Breast epithelium (tissue), 3 donors: ENCODE results near the gene RALGPS2.

Experiments used
- POLR2A ChIP-seq: fragments of 450-650 bp; IDR thresholded peaks from one replicate; pipeline ENCODE4 v1.6.1; 2016; ENCODE audit warnings: antibody characterized with exemption, mild to moderate bottlenecking, moderate library complexity
- TF ChIP-seq, protein P1 (sequence below), 3 donors: fragments of 450-650 bp; IDR thresholded peaks; one replicate each; pipeline ENCODE4 v1.5.1; 2016 to 2017; ENCODE audit warnings: antibody characterized with exemption in 3 of 3, mild to moderate bottlenecking in 3 of 3, moderate library complexity in 3 of 3

DNA sequence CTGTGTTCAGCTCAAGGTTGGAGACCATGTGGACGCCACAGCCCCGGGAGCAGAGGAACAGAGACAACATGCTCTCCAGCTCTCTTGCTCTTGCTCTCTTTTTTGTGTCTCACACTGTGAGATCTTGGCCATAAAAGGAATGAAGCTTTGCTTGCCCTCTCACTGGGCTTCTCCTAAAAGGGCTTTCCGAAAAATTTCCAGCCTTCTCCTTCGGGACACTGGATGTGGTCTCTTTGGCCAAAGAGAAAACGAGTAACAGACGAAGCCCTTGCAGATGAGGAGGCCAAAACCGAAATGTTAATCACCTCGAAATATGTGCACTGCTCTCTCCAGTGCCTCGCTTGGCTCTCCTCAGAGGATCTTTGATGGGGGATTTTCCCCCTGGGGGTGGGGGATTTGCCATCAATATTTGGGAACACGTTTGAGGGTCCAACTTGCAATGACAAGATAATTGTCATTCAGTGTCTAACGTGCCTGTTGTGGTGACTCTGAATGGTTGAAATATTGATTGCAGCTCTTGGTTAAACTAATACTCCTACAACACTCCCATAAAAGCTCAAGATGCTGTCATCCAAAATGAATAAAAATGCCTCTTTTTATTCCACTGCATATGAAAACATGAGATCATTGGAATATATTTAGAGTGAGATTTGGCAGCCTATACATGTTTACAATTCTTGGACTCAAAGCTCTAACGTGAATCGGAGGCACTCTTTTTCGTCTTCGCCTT lies 214.5 kb downstream of the RALGPS2 start:
- no peak for TF ChIP-seq POLR2A
- TF ChIP-seq, protein P1, sequence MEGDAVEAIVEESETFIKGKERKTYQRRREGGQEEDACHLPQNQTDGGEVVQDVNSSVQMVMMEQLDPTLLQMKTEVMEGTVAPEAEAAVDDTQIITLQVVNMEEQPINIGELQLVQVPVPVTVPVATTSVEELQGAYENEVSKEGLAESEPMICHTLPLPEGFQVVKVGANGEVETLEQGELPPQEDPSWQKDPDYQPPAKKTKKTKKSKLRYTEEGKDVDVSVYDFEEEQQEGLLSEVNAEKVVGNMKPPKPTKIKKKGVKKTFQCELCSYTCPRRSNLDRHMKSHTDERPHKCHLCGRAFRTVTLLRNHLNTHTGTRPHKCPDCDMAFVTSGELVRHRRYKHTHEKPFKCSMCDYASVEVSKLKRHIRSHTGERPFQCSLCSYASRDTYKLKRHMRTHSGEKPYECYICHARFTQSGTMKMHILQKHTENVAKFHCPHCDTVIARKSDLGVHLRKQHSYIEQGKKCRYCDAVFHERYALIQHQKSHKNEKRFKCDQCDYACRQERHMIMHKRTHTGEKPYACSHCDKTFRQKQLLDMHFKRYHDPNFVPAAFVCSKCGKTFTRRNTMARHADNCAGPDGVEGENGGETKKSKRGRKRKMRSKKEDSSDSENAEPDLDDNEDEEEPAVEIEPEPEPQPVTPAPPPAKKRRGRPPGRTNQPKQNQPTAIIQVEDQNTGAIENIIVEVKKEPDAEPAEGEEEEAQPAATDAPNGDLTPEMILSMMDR (IDR thresholded peaks at IDR 0.05), result no peak
